Pancreas (tissue), 10 donors: ENCODE measurements around the gene PRR20G. TPM values are rescaled to one million over a fixed set of nuclear protein-coding genes. Genes with fewer than 3 reads are reported as not detected.
"Not testable (repeated sequence)": the region's sequence is repeated elsewhere in the genome, so short reads cannot be mapped to it uniquely, and the experiment has no call there.

Experiments
- ATAC-seq, 4 donors: fragments of 200-7000 bp; cut with Tn5 transposase; one replicate each; pipeline versions ENCODE4 v1.8.0 to v1.9.1; 2020; ENCODE audit warnings: mild to moderate bottlenecking in 4 of 4, moderate library complexity in 4 of 4
- DNase-seq, 6 donors: peaks; one replicate each; pipeline ENCODE4 v3.0.0-alpha.2; 2020
- FAIRE-seq: peaks from 2 replicates; lab custom pipeline; 2012; peaks lifted over from hg19 to GRCh38; lab: Jason Lieb, UNC
- H3K27ac ChIP-seq, 4 donors: fragments of 200-600 bp; sonication (generic); 1 replicate in 3 of 4; 2 replicates in 1 of 4; pipeline versions ENCODE4 v1.5.0 to v1.8.0; 2020
- H3K27me3 ChIP-seq, 4 donors: fragments of 200-600 bp; one replicate each; pipeline ENCODE4 v1.8.0; 2021
- H3K36me3 ChIP-seq, 3 donors: fragments of 200-600 bp; sonication (generic) in 1 of 3; one replicate each; pipeline versions ENCODE4 v1.5.0 to v1.8.0; 2020 to 2021
- H3K4me1 ChIP-seq, 3 donors: fragments of 200-600 bp; one replicate each; pipeline ENCODE4 v1.8.0; 2021
- H3K4me3 ChIP-seq, 4 donors: fragments of 200-600 bp; sonication (generic) in 2 of 4; one replicate each; pipeline versions ENCODE4 v1.5.0 to v1.8.0; 2020 to 2021
- H3K9me3 ChIP-seq, 4 donors: fragments of 200-600 bp; one replicate each; pipeline ENCODE4 v1.8.0; 2021
- CTCF ChIP-seq, 4 donors: fragments of 200-600 bp; sonication (generic) in 3 of 4; IDR thresholded peaks; one replicate each; pipeline versions ENCODE4 v1.5.0 to v1.8.0; 2021; ENCODE audit warnings: antibody characterized with exemption in 4 of 4
- WGBS, 2 donors: extraction: QIAGEN DNeasy Blood & Tissue Kit; methylation state at CpG; one replicate each; pipeline ENCODE4 v1.1.7; 2013; 5-methylcytosine and 5-hydroxymethylcytosine counted together
- intact Hi-C, 3 donors: fragments of 100-400 bp; cut with DNase I; formaldehyde crosslinking; loops; one replicate each; pipeline versions ENCODE4 v1.11.1 to v1.14.2; 2022
- polyA plus RNA-seq, 2 donors: library from polyadenylated mRNA; stranded (reverse); fragments of 200-250 nt; gene quantifications; one replicate each; pipeline ENCODE4 v1.2.3, GENCODE V29; 2013
- total RNA-seq, 6 donors: library from RNA; stranded (reverse); fragmentation: NEBNext Ultra II Directional in 4 of 6; extraction: Animal tissue kit (Norgen Biotek cat#: 25700) in 4 of 6; gene quantifications; one replicate each; pipeline versions ENCODE4 v1.2.1 to v1.2.4, GENCODE V29; 2021 to 2023
- donor health status: healthy with polysubstance abuse.
- donor health status: DM: no; HTN: no; CAD: no; lungs with moderate emphysema.
- donor health status: DM: no; HTN: no; CAD: no.
- donor health status: control.
- donor health status: control.
- donor health status: Bipolar disorder and iron deficiency.
- donor health status: DM: yes; HTN: yes; CAD: no.
- donor health status: DM: no; HTN: no; CAD: no.
- donor health status: DM: no; HTN: no; CAD: no.
- donor health status: DM: yes; HTN: yes; CAD: no.

The PRR20G gene
- total and polyA plus RNA-seq, 8 donors = not detected

- no peaks in the 10 kb centered on the region for H3K9me3 ChIP-seq
- DNase-seq (peak; percentile 69 to 86 (median 74)), FAIRE-seq (no peak), ATAC-seq (peak; percentile 90 to 95 (median 92))
- H3K4me1 ChIP-seq = peaks cover 0 to 3% (median 0%) of the 10 kb centered on the region in 3 donors
- no peaks in the 10 kb centered on the region for H3K36me3 ChIP-seq
- TF ChIP-seq CTCF (IDR thresholded peaks at IDR 0.05) = no peak
- intact Hi-C loops = no loop called here
- H3K27ac ChIP-seq = no peak overlapping the region
- peak overlapping the region in 1 of 4 donors; percentile 25 for H3K4me3 ChIP-seq
- WGBS, 2 donors = 26 to 31% methylated on average over 25 of the region's 25 CpGs
- H3K27me3 ChIP-seq = no peaks in the 10 kb centered on the region
Measured at GRCh38 chr3:127304121-127304744, 16.4 kb upstream of the PRR20G start.

- 85% methylated on average over 6 of the region's 6 CpGs for WGBS, 2 donors
- FAIRE-seq = no peak
- intact Hi-C loops = no loop called here
- no peak for TF ChIP-seq CTCF (IDR thresholded peaks at IDR 0.05)
- peaks cover 0 to 3% (median 0%) of the 10 kb centered on the region in 3 donors for H3K4me1 ChIP-seq
- H3K27me3 ChIP-seq = no peaks in the 10 kb centered on the region
- ATAC-seq = peak in 2 of 4 donors; percentile 46 to 69
- no peak for DNase-seq
- H3K9me3 ChIP-seq = no peaks in the 10 kb centered on the region
- H3K36me3 ChIP-seq = no peaks in the 10 kb centered on the region
- H3K4me3 ChIP-seq = no peak overlapping the region
- no peak overlapping the region for H3K27ac ChIP-seq
Measured at GRCh38 chr3:127299276-127299675, 11.4 kb upstream of the PRR20G start.

- H3K36me3 ChIP-seq = no peaks in the 10 kb centered on the region
- H3K27me3 ChIP-seq = no peaks in the 10 kb centered on the region
- no peaks in the 10 kb centered on the region for H3K4me1 ChIP-seq
- DNase-seq (no peak), FAIRE-seq (no peak), ATAC-seq (no peak)
- 74 to 81% methylated on average over 5 of the region's 5 CpGs for WGBS, 2 donors
- no peak overlapping the region for H3K27ac ChIP-seq
- no peaks in the 10 kb centered on the region for H3K9me3 ChIP-seq
- no peak for TF ChIP-seq CTCF (IDR thresholded peaks at IDR 0.05)
- H3K4me3 ChIP-seq = no peak overlapping the region
- intact Hi-C loops = no loop called here
Measured at GRCh38 chr3:127296959-127297358, 9.1 kb upstream of the PRR20G start.

- 40 to 53% methylated on average over 3 of the region's 3 CpGs for WGBS, 2 donors
- Histone ChIP-seq H3K4me1 (no peaks in the 10 kb centered on the region), H3K4me3 (no peak overlapping the region), H3K27ac (no peak overlapping the region), H3K36me3 (no peaks in the 10 kb centered on the region), H3K9me3 (no peaks in the 10 kb centered on the region), H3K27me3 (no peaks in the 10 kb centered on the region)
- intact Hi-C loops = no loop called here
- TF ChIP-seq CTCF (IDR thresholded peaks at IDR 0.05) = no peak
- DNase-seq = no peak
- FAIRE-seq = no peak
- no peak for ATAC-seq
Measured at GRCh38 chr3:127296166-127296565, 8.3 kb upstream of the PRR20G start.

- intact Hi-C loops, H3K27ac ChIP-seq, ATAC-seq, H3K4me1 ChIP-seq, H3K9me3 ChIP-seq, H3K36me3 ChIP-seq, DNase-seq, H3K4me3 ChIP-seq, H3K27me3 ChIP-seq, FAIRE-seq: not testable (repeated sequence)
- WGBS, 2 donors = 72 to 79% methylated on average over 15 to 16 of the region's 16 CpGs
Measured at GRCh38 chr3:127293650-127294049, 5.8 kb upstream of the PRR20G start.
